Gastrocnemius medialis (tissue), 4 donors: Measurements from ENCODE around the gene TMEM213. TPM values are rescaled to one million over a fixed set of nuclear protein-coding genes. Genes with fewer than 3 reads are reported as not detected.

Experiments
- ATAC-seq, 2 donors: fragments of 150-250 bp; one replicate each; pipeline ENCODE4 v1.9.1; 2016
- DNase-seq, 2 donors: peaks; one replicate each; pipeline ENCODE4 v3.0.0-alpha.2; 2019
- H3K27ac ChIP-seq, 4 donors: fragments of 200-600 bp; sonication (generic); 1 replicate in 1 of 4; 2 replicates in 3 of 4; pipeline ENCODE4 v1.5.1; 2016 to 2018; ENCODE audit warnings: mild to moderate bottlenecking in 2 of 4, moderate library complexity in 1 of 4
- H3K27me3 ChIP-seq, 3 donors: fragments of 200-600 bp; sonication (generic) in 2 of 3; 1 replicate in 1 of 3; 2 replicates in 2 of 3; pipeline versions ENCODE4 v1.5.1 to v1.6.0; 2016 to 2019; ENCODE audit warnings: mild to moderate bottlenecking in 1 of 3, moderate library complexity in 1 of 3
- H3K36me3 ChIP-seq, 2 donors: fragments of 200-600 bp; sonication (generic) in 1 of 2; one replicate each; pipeline ENCODE4 v1.5.1; 2017 to 2018
- H3K4me1 ChIP-seq, 2 donors: fragments of 200-600 bp; sonication (generic) in 1 of 2; one replicate each; pipeline ENCODE4 v1.5.1; 2016 to 2017; ENCODE audit warnings: mild to moderate bottlenecking in 2 of 2
- H3K4me3 ChIP-seq, 4 donors: fragments of 200-600 bp; sonication (generic) in 3 of 4; 1 replicate in 1 of 4; 2 replicates in 3 of 4; pipeline ENCODE4 v1.5.1; 2016 to 2019; ENCODE audit warnings: mild to moderate bottlenecking in 2 of 4
- H3K9me3 ChIP-seq, 3 donors: fragments of 200-600 bp; sonication (generic) in 2 of 3; 1 replicate in 1 of 3; 2 replicates in 2 of 3; pipeline ENCODE4 v1.5.1; 2016 to 2019
- POLR2A ChIP-seq, 2 donors: fragments of 450-650 bp; IDR thresholded peaks; one replicate each; pipeline ENCODE4 v1.6.1; 2017; ENCODE audit warnings: antibody characterized with exemption in 2 of 2, mild to moderate bottlenecking in 2 of 2, moderate library complexity in 2 of 2
- in situ Hi-C, 4 donors: fragments of 200-750 bp; cut with MboI; loops; one replicate each; pipeline versions ENCODE4 v1.15.0 to v1.8.0; 2017; ENCODE audit warnings: low sequenced_read_pairs in 4 of 4
- intact Hi-C: fragments of 100-400 bp; cut with DNase I; formaldehyde crosslinking; loops from one replicate; pipeline ENCODE4 v1.15.1; 2023; ENCODE audit warnings: low total_unique reads
- total RNA-seq, 4 donors: library from RNA; depleted of rRNA; stranded (reverse); fragments of >200 nt; gene quantifications; one replicate each; pipeline versions ENCODE4 v1.1.0 to v1.2.3, GENCODE V29; 2016
- TF ChIP-seq, protein P1 (sequence below), 5 experiments: fragments of 450-650 bp in 3 of 5; fragments of 200-600 bp in 2 of 5; sonication (generic) in 2 of 5; IDR thresholded peaks in 4 of 5; conservative IDR thresholded peaks in 1 of 5; 1 replicate in 4 of 5; 2 replicates in 1 of 5; pipeline ENCODE4 v1.5.1; 2016 to 2019; ENCODE audit warnings: antibody characterized with exemption in 5 of 5, mild to moderate bottlenecking in 3 of 5, moderate library complexity in 3 of 5

Gene TMEM213
- total RNA-seq, 4 donors from 2014 or later, result not detected

GRCh38 chr7:138885383-138886147, 87.8 kb downstream of the TMEM213 start:
- no peaks in the 10 kb centered on the region for H3K36me3 ChIP-seq
- intact Hi-C loops, result loop anchor here (2.0 to 10.0 kb wide), 2 partner anchors 95 to 189 kb away; partner anchors contain the start of gene KIAA1549
- ATAC-seq (no peak), DNase-seq (no peak)
- H3K27me3 ChIP-seq, result no peaks in the 10 kb centered on the region
- H3K4me1 ChIP-seq, result no peaks in the 10 kb centered on the region
- no peak overlapping the region for H3K27ac ChIP-seq
- H3K4me3 ChIP-seq, result no peak overlapping the region
- in situ Hi-C loops, result loop anchor here in 2 of 4 donors (5.0 to 10.0 kb wide), 3 partner anchors 99 to 192 kb away; partner anchors contain the start of gene KIAA1549 (in 1 of the 2)
- TF ChIP-seq, protein P1, sequence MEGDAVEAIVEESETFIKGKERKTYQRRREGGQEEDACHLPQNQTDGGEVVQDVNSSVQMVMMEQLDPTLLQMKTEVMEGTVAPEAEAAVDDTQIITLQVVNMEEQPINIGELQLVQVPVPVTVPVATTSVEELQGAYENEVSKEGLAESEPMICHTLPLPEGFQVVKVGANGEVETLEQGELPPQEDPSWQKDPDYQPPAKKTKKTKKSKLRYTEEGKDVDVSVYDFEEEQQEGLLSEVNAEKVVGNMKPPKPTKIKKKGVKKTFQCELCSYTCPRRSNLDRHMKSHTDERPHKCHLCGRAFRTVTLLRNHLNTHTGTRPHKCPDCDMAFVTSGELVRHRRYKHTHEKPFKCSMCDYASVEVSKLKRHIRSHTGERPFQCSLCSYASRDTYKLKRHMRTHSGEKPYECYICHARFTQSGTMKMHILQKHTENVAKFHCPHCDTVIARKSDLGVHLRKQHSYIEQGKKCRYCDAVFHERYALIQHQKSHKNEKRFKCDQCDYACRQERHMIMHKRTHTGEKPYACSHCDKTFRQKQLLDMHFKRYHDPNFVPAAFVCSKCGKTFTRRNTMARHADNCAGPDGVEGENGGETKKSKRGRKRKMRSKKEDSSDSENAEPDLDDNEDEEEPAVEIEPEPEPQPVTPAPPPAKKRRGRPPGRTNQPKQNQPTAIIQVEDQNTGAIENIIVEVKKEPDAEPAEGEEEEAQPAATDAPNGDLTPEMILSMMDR (IDR thresholded peaks at IDR 0.05 in 4 of 5, conservative IDR thresholded peaks at IDR 0.05 in 1 of 5), result no peak
- TF ChIP-seq POLR2A (IDR thresholded peaks at IDR 0.05), result no peak
- H3K9me3 ChIP-seq, result no peaks in the 10 kb centered on the region

DNA sequence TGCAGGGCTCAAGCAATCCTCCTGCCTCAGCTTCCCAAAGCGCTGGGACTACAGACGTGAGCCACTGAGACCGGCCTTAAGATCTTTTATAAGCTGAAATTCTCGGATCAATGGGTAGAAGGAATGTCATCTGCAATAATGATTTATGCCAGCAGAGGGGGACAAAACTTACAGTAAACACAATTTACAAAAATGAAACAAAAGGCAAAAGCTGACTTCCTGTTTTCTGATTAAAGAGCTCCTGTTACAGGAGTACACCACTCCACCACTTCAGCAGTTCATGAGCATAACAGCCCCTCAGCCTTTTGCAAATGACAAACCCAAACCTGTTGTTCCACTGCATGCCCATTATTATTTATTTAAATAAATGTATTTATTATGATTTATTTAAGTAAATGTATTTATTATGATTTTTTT, 88.7 kb downstream of the TMEM213 start:
- Histone ChIP-seq H3K9me3 (no peaks in the 10 kb centered on the region), H3K4me1 (no peaks in the 10 kb centered on the region), H3K27me3 (no peaks in the 10 kb centered on the region), H3K36me3 (no peaks in the 10 kb centered on the region), H3K27ac (no peak overlapping the region), H3K4me3 (no peak overlapping the region)
- no peak for ATAC-seq
- intact Hi-C loops, result loop anchor here (2.0 to 10.0 kb wide), 2 partner anchors 94 to 188 kb away; partner anchors contain the start of gene KIAA1549
- in situ Hi-C loops, result loop anchor here in 2 of 4 donors (5.0 to 10.0 kb wide), 3 partner anchors 98 to 191 kb away; partner anchors contain the start of gene KIAA1549 (in 1 of the 2)
- DNase-seq, result no peak
- TF ChIP-seq POLR2A (IDR thresholded peaks at IDR 0.05), result no peak
- TF ChIP-seq, protein P1 (IDR thresholded peaks at IDR 0.05 in 4 of 5, conservative IDR thresholded peaks at IDR 0.05 in 1 of 5), result peak in 4 of 5 experiments; percentile 19 to 57 (median 44)

DNA sequence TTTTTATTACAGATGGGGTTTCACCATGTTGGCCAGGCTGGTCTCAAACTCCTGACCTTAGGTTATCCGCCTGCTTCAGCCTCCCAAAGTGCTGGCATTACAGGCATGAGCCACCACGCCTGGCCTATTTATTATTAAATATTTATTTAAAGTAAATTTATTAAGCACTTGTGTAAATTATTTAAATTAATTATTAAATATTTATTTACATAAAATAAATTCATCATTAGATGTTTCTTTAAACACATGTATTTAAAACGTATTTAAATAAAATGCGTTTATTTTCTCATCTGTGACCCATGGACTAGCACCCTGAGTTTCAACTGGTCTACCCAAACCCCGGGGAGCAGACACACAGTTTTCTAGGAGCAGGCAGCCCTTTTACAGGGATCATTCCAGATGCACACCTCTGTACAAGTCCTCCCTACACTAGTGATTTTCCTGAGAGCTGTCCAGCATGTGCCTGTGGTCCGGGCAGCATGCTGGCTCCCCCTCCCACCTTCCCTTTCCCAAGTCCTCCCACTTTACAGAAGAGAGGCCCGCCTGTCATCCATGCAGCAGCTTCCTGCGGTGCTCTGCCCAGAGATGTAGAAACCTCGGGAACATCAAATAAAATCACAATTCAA, 89.4 kb downstream of the TMEM213 start:
- H3K27me3 ChIP-seq, result no peaks in the 10 kb centered on the region
- no peaks in the 10 kb centered on the region for H3K9me3 ChIP-seq
- DNase-seq (no peak), ATAC-seq (no peak)
- intact Hi-C loops (loop anchor here (2.0 to 10.0 kb wide), 2 partner anchors 94 to 188 kb away; partner anchors contain the start of gene KIAA1549), in situ Hi-C loops (loop anchor here in 2 of 4 donors (5.0 to 10.0 kb wide), 3 partner anchors 98 to 190 kb away; partner anchors contain the start of gene KIAA1549 (in 1 of the 2))
- no peak overlapping the region for H3K27ac ChIP-seq
- no peaks in the 10 kb centered on the region for H3K4me1 ChIP-seq
- no peak overlapping the region for H3K4me3 ChIP-seq
- no peak for TF ChIP-seq POLR2A (IDR thresholded peaks at IDR 0.05)
- TF ChIP-seq, protein P1 (IDR thresholded peaks at IDR 0.05 in 4 of 5, conservative IDR thresholded peaks at IDR 0.05 in 1 of 5), result no peak
- no peaks in the 10 kb centered on the region for H3K36me3 ChIP-seq

Other genes with a start within 250 kb of the TMEM213 start
- not detected for gene SVOPL, start 96.6 kb upstream of the TMEM213 start, total RNA-seq
- gene ATP6V0A4, start 202 bp downstream of the TMEM213 start, total RNA-seq, result not detected
- under 1 TPM; 0.55 to 0.87 (median 0.75) TPM for gene KIAA1549, start 183.4 kb downstream of the TMEM213 start, total RNA-seq
- gene ZC3HAV1L, start 238.0 kb downstream of the TMEM213 start, total RNA-seq, result 1 to 10 TPM; 1.1 to 2.2 (median 1.5) TPM